ENCODE measurements around the gene IL17RB. TPM values are rescaled to one million over a fixed set of nuclear protein-coding genes. Genes with fewer than 3 reads are reported as not detected.
A peak's percentile ranks its signal among the peaks of the same experiment; 100 is the strongest.

IL17RB gene
- total RNA-seq, 1 experiment from 2014 or later: 0.54 TPM

DNA sequence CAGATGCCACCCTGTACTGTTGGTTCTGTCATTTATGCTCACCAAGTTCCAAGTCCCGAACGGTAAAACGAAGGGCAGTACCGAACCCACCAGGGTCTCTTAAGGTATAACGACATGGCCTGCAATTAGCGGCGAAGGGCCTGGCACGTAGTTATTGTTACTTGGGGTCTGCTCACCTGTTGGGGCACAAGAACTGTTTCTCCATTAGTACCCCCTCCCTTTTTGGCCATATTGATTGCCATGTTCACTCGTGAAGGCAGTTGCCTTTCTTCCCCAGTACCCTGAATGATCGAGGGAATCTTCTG is 435 bp downstream of the IL17RB start:
- no peak for DNase-seq (ENCODE audit: low spot score)
- in situ Hi-C loops (cut with HindIII; ENCODE audit: low sequenced_read_pairs): no loop called here

DNA sequence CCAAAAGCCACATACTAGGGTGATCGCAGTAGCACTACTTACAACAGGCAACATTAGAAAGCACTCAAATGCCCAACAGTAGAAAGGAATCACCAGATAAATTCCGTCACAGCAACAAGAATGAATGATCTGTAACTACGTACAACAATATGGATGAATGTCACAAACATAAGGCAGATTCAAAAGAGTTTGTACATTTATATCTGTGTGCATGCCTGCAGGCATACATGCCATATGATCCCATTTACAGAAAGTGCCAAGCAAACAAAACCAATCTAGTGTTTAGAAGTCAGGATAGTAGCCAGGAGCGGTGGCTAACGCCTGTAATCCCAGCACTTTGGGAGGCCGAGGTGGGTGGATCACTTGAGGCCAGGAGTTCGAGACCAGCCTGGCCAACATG is 3.5 kb downstream of the IL17RB start:
- DNase-seq (ENCODE audit: low spot score): no peak
- in situ Hi-C loops (cut with HindIII; ENCODE audit: low sequenced_read_pairs): no loop called here

DNA sequence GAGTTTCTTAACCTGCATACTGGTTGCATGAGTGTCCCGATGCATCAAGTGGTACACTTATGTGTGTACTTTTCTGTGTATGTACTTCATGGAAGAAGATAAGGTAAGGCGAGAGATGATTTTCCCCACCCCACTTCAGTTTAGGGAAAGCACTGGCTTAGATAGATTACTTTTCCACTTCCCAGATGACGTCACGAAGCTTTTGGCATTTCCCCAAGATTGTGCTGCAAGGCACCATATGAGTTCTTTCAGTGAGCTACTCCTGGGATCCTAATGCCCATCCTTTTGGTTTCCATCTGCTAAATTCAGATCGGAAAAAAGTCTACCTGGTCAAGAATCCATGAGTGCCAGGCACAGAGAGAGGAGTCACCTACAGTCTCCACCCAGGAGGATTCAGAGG is 4.5 kb downstream of the IL17RB start:
- in situ Hi-C loops (cut with HindIII; ENCODE audit: low sequenced_read_pairs): no loop called here
- DNase-seq (ENCODE audit: low spot score): peak; percentile 43

DNA sequence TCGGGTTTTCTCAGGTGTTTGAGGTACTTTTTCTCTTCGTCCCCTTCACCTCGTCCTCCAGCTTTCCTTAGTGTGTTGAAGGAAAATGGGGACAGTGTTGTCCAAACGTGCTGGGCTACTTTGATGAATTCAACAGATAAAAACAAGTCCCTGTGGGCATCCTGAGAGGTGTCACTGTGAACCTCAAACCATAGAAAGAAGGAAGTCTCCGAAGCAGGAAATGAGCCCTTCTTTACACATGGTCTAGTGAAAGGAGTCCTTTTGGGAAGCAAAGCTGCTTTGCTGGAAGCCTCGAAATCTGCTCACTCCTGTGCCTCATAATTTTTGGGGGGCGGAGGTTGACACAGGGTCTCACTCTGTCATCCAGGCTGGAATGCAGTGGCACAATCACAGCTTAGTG is 10.6 kb downstream of the IL17RB start:
- no peak for DNase-seq (ENCODE audit: low spot score)
- in situ Hi-C loops (cut with HindIII; ENCODE audit: low sequenced_read_pairs): no loop called here

DNA sequence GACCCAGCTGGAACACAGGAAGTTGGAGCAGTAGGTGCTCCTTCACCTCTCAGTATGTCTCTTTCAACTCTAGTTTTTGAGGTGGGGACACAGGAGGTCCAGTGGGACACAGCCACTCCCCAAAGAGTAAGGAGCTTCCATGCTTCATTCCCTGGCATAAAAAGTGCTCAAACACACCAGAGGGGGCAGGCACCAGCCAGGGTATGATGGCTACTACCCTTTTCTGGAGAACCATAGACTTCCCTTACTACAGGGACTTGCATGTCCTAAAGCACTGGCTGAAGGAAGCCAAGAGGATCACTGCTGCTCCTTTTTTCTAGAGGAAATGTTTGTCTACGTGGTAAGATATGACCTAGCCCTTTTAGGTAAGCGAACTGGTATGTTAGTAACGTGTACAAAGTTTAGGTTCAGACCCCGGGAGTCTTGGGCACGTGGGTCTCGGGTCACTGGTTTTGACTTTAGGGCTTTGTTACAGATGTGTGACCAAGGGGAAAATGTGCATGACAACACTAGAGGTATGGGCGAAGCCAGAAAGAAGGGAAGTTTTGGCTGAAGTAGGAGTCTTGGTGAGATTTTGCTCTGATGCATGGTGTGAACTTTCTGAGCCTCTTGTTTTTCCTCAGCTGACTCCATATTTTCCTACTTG is 11.9 kb downstream of the IL17RB start:
- in situ Hi-C loops (cut with HindIII; ENCODE audit: low sequenced_read_pairs): no loop called here
- no peak for DNase-seq (ENCODE audit: low spot score)

DNA sequence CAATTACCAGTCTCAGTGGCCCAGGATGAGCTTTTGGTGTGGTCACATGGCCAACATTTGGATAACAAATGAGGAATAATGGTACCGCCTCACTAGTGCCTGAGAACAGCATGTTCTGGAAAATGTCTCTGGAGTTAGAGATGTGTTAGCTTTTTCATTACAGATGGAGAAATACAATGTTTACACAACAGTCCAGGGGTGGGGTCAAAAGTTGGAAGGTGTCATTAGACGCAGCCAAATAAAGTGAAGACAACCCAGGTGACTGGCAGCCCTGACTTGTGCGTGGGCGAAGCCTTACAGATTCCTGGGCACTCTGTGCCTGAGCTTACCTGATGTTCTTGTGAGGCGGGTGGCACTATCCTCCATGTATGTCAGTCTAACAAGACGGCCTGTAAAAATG is 12.8 kb downstream of the IL17RB start:
- in situ Hi-C loops (cut with HindIII; ENCODE audit: low sequenced_read_pairs): no loop called here
- no peak for DNase-seq (ENCODE audit: low spot score)

DNA sequence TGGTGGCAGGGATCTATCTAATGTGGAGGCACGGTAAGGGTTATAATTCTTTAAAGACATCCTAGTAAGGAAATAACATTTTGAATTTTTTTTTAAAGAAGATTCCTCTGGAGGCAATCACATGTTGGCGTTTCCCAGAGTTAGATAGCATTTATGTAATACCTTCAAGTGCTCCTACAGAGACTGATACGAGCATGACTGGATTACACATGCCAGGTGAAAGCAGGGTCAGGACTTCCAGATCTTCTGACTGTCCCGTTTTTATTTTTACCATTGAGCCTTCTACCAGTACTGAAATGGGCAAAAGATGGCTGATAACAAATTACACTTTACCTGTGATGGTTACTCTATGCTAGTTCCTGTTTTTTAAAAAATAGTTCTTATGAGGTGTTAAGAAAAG is 13.8 kb downstream of the IL17RB start:
- DNase-seq (ENCODE audit: low spot score): no peak
- in situ Hi-C loops (cut with HindIII; ENCODE audit: low sequenced_read_pairs): no loop called here

DNA sequence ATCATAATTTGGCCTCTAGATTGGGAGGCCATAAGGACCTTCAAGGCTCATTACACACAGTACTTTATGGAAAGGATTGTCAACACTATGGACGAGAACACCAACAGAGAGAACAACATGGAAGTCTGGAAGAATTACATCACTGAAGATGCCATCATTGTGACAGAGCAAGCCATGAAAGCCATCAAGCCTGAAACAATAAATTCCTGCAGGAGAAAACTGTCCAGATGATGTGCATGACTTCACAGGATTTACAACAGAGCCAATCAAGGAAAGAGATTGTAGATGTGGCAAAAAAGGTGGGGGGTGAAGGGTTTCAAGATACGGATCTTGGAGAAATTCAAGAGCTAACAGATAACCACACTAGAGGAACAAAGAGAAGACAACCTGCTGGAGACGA is 15.9 kb downstream of the IL17RB start:
- no peak for DNase-seq (ENCODE audit: low spot score)
- in situ Hi-C loops (cut with HindIII; ENCODE audit: low sequenced_read_pairs): no loop called here

DNA sequence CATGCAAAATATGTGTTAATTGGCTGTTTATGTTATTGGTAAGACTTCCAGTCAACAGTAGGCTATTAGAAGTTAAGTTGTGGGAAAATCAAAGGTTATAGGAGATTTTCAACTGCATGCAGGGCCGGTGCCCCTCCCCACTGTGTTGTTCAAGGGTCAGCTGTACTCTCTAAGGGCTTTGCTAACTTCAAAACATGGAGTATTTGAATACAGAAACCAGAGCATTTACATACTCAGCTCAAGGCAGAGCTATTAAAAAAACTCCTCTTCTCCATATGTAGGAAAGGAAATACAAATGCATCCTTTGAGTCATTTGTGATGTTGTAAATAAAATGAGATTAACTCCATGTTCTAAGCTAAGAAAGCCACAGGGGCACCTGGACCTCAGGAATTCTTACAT is 16.8 kb downstream of the IL17RB start:
- no peak for DNase-seq (ENCODE audit: low spot score)
- in situ Hi-C loops (cut with HindIII; ENCODE audit: low sequenced_read_pairs): no loop called here

DNA sequence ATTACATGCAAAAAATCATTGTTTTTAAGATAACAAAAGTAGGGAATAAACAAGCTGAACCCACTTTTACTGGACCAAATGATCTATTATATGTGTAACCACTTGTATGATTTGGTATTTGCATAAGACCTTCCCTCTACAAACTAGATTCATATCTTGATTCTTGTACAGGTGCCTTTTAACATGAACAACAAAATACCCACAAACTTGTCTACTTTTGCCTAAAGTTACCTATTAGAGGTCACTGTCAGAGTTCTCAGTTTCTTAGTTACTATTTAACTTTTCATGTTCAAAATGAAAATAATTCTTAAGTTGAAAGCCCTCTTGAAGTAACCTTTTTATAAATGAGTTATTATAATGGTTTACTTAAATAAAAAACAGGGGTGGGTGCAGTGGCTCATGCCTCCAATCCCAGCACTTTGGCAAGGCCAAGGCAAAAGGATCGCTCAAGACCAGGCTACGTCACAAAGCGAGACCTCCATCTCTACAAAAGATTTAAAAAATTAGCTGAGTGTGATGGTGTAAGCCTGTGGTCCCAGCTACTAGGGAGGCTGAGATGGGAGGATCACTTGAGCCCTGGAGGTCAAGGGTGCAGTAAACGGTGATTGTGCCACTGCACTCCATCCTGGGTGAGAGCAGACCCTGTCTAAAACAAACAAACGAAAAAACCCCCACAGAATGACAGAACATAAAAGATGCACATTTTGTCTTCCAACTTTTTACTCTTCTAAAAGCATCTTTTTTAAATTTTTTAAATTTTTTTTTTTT is 19.5 kb downstream of the IL17RB start:
- no peak for DNase-seq (ENCODE audit: low spot score)
- in situ Hi-C loops (cut with HindIII; ENCODE audit: low sequenced_read_pairs): no loop called here

DNA sequence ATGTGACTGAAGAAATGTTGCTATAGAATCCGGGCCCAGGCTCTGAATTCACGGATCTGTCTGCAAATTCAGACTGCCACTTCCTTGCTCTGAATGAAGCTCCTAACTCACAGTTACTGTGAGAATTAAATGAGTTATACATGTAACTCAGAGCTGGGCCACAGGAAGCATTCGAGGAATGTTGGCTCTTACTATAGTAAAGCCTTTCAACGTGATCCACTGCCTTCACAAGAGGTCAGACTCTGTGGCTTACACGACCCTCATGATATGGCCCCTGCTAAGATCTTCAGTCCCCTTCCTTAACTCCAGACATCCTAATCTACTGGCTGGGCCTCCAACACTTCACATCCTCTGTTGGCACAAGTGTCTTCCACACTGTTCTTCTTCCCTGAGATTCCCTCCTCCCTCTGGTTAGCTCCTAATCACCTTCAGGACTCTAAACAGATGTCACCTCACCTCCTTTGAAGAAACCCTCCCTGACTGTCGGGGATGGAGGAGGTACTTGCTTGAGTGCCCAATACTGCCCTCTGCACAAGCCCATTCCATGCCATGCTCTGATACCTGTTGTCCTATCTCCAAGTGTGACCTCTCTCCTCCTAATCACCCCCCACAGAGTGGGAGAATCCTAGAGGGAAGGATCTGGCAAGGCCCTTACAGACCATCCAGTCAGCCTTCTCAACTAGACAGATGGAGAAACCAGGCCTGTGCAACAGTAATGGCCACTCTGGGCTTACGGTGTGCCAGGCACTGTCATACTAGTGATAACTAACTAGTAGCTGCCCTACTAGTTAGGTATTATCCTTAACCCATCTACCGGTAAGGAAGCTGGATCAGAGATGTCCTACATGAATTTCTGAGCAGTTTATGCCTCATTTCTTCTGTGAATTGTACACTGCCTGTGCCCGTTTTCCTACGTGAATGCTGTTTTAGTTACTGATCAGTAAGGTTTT is 34.3 kb downstream of the IL17RB start:
- in situ Hi-C loops (cut with HindIII; ENCODE audit: low sequenced_read_pairs): no loop called here
- DNase-seq (ENCODE audit: low spot score): peak; percentile 8

DNA sequence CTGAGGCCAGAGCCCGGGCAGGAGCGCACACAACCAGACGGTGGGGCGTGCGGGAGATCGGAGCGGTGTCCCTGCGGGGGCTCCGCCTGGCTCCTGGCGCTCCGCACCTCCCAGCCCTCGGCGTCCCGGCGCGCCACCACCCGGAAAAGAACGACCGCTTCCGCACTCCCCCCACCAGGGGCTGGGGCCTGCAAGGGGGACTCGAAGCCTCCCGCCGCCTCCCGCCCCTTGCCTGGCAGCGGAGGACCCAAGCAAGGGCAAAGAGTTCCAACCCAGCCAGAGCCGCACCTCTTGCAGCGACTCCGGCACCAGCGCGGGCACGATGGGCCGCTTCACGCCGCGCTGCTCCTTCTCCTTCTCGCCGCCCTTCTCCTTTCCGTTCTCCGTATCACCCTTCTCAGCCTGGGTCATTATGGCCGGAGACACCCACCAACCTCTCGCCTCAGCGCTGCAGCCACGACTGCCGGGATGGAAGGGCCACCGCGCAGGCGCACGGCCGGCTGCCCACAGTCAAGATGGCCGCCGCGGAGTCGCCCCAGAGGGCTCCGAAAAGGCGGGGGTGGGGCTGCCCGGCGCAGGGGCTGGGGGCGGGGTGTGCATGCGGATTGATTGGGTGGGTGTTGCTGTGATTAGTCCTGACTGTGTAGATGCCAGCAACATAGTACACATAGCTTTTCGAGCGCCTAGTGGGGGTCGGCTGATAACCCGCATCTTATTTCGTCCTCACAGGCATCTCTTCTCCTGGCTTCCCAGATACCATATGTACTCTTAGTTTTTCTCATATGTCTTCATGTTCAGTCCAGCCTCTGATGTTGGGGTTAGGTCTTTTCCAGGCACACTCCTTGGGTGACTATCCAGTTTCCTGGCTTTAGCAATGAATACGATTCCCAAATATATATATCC is 35.6 kb downstream of the IL17RB start, which contains the start of gene ACTR8:
TSS of gene ACTR8 (minus strand) at position 462 of the 903 bp plus-strand sequence. CDS start at position 411, 51 bp downstream.
- in situ Hi-C loops (cut with HindIII; ENCODE audit: low sequenced_read_pairs): no loop called here
- DNase-seq (ENCODE audit: low spot score): peak; percentile 83

DNA sequence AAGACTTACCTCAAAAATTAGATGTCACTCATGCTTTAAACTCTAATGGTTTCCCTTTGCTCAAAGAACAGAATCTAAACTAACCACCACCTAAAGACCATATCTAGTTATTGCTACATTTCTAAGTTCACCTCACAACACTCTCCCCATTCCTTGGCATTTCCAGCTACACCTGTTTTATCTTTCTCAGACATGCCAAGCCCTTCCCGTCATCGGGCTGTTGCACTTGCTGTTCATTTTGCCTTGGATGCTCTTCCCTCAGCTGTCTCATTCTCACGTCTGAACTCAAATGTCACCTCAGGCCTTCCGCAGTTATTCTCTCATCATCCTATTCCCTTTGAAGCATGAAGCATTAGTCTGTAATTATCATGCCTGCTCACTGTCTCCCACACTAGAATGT is 36.6 kb downstream of the IL17RB start:
- in situ Hi-C loops (cut with HindIII; ENCODE audit: low sequenced_read_pairs): no loop called here
- DNase-seq (ENCODE audit: low spot score): no peak

DNA sequence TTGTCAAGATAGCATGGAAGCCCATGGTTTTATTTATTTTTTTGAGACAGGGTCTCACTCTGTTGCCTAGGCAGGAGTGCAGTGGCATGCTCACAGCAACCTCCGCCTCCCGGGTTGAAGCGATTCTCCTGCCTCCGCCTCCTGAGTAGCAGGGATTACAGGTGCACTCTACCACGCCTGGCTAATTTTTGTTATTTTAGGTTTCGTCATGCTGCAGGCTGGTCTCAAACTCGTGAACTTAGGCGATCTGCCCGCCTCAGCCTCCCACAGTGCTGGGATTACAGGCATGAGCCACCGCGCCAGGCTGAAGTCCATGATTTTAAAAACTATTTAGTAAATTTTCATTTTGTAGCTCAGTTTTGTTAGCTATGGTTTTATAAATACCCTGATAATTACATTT is 38.3 kb downstream of the IL17RB start:
- DNase-seq (ENCODE audit: low spot score): no peak
- in situ Hi-C loops (cut with HindIII; ENCODE audit: low sequenced_read_pairs): no loop called here

DNA sequence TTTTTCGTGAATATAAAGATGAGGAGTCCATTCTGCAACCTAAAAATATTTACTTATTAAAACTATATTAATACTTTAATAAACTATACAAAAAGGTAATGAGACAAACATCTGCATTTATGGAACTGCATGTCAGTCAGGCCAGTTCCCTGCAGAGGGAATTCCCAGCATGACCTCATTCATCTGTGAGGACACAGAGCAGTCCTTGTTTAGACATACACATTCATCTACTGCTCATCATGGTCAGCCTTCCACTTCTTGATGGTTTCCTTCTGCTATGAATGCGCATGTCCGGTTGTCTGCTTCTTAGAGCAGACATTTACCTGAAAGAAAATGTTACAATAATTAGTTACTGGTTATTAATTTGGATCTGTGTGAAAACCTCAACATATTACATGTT is 38.9 kb downstream of the IL17RB start:
- no peak for DNase-seq (ENCODE audit: low spot score)
- in situ Hi-C loops (cut with HindIII; ENCODE audit: low sequenced_read_pairs): no loop called here

DNA sequence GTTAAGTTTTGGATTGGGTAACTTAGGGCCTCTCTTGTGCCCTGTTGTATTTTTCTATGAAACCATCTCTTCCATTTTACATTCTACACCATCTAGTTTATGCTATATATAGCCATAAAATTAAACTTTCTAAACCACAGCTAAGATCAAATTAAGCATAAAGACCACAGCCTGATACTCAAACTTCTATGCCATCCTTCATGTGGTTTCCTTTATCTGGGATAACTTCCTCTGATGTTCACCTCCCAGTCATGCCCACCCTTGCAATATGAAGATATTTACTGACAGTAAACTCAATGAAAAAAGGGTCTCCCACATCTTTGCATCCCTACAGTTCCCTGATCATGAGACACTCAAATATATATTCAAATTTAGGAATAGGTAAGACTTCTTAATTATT is 41.1 kb downstream of the IL17RB start:
- DNase-seq (ENCODE audit: low spot score): no peak
- in situ Hi-C loops (cut with HindIII; ENCODE audit: low sequenced_read_pairs): no loop called here

DNA sequence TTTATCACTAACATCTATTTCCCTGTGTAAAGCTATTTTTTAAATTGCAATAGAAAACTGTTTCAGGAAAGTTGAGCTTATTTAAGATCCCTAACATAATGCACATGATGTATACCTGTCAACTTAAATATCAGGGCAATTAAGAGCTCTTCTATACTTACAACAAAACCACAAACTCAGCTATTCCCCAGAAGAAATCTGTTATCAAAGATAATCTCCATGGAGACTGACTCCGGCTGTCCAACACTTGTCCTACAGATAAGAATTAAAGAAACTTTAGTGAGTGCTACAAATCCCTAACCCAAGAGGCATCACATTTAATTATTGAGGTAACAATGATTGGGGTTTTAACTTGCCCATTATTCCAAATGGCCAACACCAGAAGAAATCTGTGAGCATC is 41.9 kb downstream of the IL17RB start:
- in situ Hi-C loops (cut with HindIII; ENCODE audit: low sequenced_read_pairs): no loop called here
- DNase-seq (ENCODE audit: low spot score): no peak

DNA sequence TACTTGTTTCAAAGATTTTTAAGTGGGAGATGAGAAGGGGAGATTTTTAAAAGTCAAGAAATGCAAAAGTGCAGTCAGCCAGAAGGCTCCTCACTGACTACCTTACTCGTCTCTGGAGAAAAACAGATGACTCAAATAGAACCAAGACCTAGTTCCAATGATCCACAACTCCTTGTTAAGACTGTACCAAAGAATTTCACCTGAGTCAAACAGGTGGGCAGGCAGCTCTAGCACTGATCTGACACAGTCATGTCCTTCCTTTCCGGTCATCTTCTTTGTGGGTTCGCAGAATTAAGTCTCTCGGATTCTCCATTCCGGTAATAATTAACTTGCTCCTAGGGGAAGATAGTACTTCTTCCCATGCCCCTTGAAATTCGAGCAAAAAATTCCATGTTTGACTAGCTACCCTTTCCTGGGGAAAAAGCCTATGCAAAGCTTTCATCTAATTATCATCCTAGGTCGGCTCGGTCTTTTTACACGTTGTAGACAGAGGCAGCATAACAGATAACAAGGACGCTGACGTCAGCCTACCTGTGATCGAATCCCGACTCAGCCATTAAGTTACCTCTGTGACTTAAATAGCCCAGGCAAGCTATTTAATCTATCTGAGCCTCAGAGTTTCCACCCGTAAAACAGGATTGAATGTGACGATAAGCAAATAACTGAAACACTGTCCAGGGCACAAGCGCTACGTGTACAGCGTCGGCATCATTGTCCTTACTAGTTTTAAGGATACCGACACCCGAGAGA is 44.5 kb downstream of the IL17RB start:
- in situ Hi-C loops (cut with HindIII; ENCODE audit: low sequenced_read_pairs): no loop called here
- DNase-seq (ENCODE audit: low spot score): peak; percentile 53

Data from G401 (cell line).